Keratinocyte (primary cell): Measurements from ENCODE around the gene STUB1. TPM values are rescaled to one million over a fixed set of nuclear protein-coding genes. Genes with fewer than 3 reads are reported as not detected.

Source experiments
- DNase-seq: peaks from one replicate; pipeline ENCODE4 v3.0.0-alpha.2; 2011; ENCODE audit warnings: low read depth, missing footprints, low spot score
- FAIRE-seq: peaks from 2 replicates; lab custom pipeline; 2011; peaks lifted over from hg19 to GRCh38; lab: Jason Lieb, UNC
- H2AFZ ChIP-seq: 2 replicates; pipeline ENCODE4 v1.6.0; 2012; ENCODE audit warnings: low read length, control low read depth, inconsistent platforms; ENCODE audit not compliant: control insufficient read depth
- H3K27ac ChIP-seq: 2 replicates; pipeline ENCODE4 v1.5.1; 2011; ENCODE audit warnings: low read length; ENCODE audit not compliant: control insufficient read depth, insufficient read depth
- H3K27me3 ChIP-seq: 3 replicates; pipeline ENCODE4 v1.6.0; 2011; ENCODE audit warnings: low read length; ENCODE audit not compliant: control insufficient read depth, insufficient read depth; ENCODE audit errors: extremely low read depth
- H3K36me3 ChIP-seq, 2 experiments: 2 replicates in 1 of 2; 3 replicates in 1 of 2; pipeline ENCODE4 v1.5.1; 2011; ENCODE audit warnings: low read length in 2 of 2, mild to moderate bottlenecking in 1 of 2; ENCODE audit not compliant: control insufficient read depth in 2 of 2, insufficient read depth in 2 of 2; ENCODE audit errors: extremely low read depth in 1 of 2
- H3K4me1 ChIP-seq: 3 replicates; pipeline ENCODE4 v1.5.1; 2011; ENCODE audit warnings: low read length; ENCODE audit not compliant: control insufficient read depth, insufficient read depth; ENCODE audit errors: extremely low read depth
- H3K4me2 ChIP-seq: 3 replicates; pipeline ENCODE4 v1.6.0; 2011; ENCODE audit warnings: low read depth, low read length; ENCODE audit not compliant: control insufficient read depth, insufficient read depth; ENCODE audit errors: extremely low read depth
- H3K4me3 ChIP-seq, 3 experiments: fragments of 200-600 bp in 1 of 3; sonication (generic) in 1 of 3; 2 replicates in 2 of 3; 3 replicates in 1 of 3; pipeline ENCODE4 v1.5.1; 2011 to 2016; ENCODE audit warnings: low read length in 3 of 3, mild to moderate bottlenecking in 3 of 3, control low read depth in 2 of 3, inconsistent platforms in 1 of 3, low read depth in 1 of 3, mixed read lengths in 1 of 3, mixed run types in 1 of 3, moderate library complexity in 1 of 3; ENCODE audit not compliant: control insufficient read depth in 2 of 3, insufficient read depth in 2 of 3; ENCODE audit errors: extremely low read depth in 1 of 3
- H3K79me2 ChIP-seq: 2 replicates; pipeline ENCODE4 v1.6.0; 2012; ENCODE audit warnings: low read length; ENCODE audit not compliant: control insufficient read depth, insufficient read depth
- H3K9ac ChIP-seq: 3 replicates; pipeline ENCODE4 v1.6.0; 2011; ENCODE audit warnings: low read length; ENCODE audit not compliant: control insufficient read depth, insufficient read depth; ENCODE audit errors: extremely low read depth
- H3K9me1 ChIP-seq: 3 replicates; pipeline ENCODE4 v1.6.0; 2011; ENCODE audit warnings: low read length; ENCODE audit not compliant: control insufficient read depth, insufficient read depth; ENCODE audit errors: extremely low read depth
- H3K9me3 ChIP-seq: 2 replicates; pipeline ENCODE4 v1.5.1; 2012; ENCODE audit warnings: low read depth, low read length; ENCODE audit not compliant: control insufficient read depth
- H4K20me1 ChIP-seq: 3 replicates; pipeline ENCODE4 v1.6.0; 2011; ENCODE audit warnings: low read length; ENCODE audit not compliant: control insufficient read depth, insufficient read depth; ENCODE audit errors: extremely low read depth
- EZH2 ChIP-seq: IDR thresholded peaks from one replicate; pipeline ENCODE4 v1.6.1; 2012; ENCODE audit warnings: inconsistent platforms, mild to moderate bottlenecking, low read length, moderate library complexity
- dilution Hi-C: fragments of 300-500 bp; cut with MboI; formaldehyde crosslinking; loops from one replicate; pipeline ENCODE4 v1.7.0; 2020; ENCODE audit warnings: low sequenced_read_pairs; ENCODE audit not compliant: extremely low pct_ligation_motif_present
- polyA plus RNA-seq, 5 experiments: library from polyadenylated mRNA; depleted of rRNA in 3 of 5; stranded (reverse) in 3 of 5; stranded (forward) in 1 of 5; unstranded in 1 of 5; fragments of >200 nt; gene quantifications; 1 replicate in 1 of 5; 2 replicates in 3 of 5; 3 replicates in 1 of 5; pipeline versions ENCODE4 v1.2.1 to v1.2.3, GENCODE V29; 2011 to 2012; ENCODE audit warnings: missing spikeins in 2 of 5, low read depth in 1 of 5, low replicate concordance in 1 of 5
- TF ChIP-seq, protein P1 (sequence below), 3 experiments: IDR thresholded peaks in 1 of 3; conservative IDR thresholded peaks in 1 of 3; optimal IDR thresholded peaks in 1 of 3; 2 replicates in 2 of 3; 3 replicates in 1 of 3; pipeline versions ENCODE3 to v1.5.1; 2011; ENCODE audit warnings: low read length in 3 of 3, mild to moderate bottlenecking in 3 of 3, moderate library complexity in 2 of 3, control low read depth in 1 of 3, inconsistent platforms in 1 of 3; ENCODE audit not compliant: insufficient read depth in 2 of 3; ENCODE audit errors: extremely low read depth in 1 of 3

Gene STUB1
- polyA plus RNA-seq, 1 donor (not counting 4 experiments of a cell fraction or from before 2014, with no cell fraction given), result 124 TPM

DNA sequence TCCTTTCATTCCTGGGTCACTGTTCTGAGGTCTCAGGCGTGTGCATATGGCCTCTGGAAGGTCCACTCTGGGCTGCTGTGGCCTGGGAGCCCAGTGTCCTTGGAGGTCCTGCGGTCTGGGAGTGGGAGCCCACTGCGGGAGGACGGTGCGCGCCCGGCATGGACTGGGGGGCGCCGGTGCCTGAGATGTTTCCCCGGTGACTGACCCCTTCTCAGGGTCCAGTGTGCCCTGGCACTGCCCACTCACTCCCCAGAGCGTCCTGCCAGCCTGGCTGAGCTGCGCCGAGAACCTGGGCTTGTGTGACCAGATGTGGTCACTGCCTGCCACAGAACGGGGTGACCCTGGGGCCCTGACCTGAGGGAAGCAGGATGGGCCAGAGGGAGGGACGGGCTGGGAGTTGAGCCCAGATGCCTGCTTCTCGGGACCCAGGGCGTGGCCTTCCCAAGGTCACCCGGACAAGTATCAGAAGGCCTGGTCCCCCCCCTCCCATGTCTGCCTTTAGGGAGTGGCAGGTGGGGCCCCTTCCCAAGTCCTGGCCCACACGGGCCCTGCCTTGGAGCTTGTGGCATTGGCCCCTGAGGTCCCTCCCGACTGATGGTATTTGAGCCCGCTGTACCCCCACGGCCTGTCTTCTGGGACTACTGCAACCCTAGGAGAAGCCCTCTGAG, 5.9 kb upstream of the STUB1 start:
- Histone ChIP-seq H4K20me1 (no peaks in the 10 kb centered on the region), H3K27ac (no peak overlapping the region), H3K36me3 (peaks cover 17 to 31% of the 10 kb centered on the region in 2 experiments), H3K27me3 (no peaks in the 10 kb centered on the region), H2AFZ (no peak overlapping the region), H3K4me3 (no peak overlapping the region), H3K9me3 (no peaks in the 10 kb centered on the region), H3K9ac (no peak overlapping the region), H3K4me1 (peaks cover 23% of the 10 kb centered on the region), H3K9me1 (no peaks in the 10 kb centered on the region), H3K79me2 (peaks cover 14% of the 10 kb centered on the region), H3K4me2 (no peak overlapping the region)
- FAIRE-seq, result no peak
- DNase-seq, result no peak
- dilution Hi-C loops, result no loop called here
- TF ChIP-seq EZH2, result no peak
- TF ChIP-seq, protein P1, sequence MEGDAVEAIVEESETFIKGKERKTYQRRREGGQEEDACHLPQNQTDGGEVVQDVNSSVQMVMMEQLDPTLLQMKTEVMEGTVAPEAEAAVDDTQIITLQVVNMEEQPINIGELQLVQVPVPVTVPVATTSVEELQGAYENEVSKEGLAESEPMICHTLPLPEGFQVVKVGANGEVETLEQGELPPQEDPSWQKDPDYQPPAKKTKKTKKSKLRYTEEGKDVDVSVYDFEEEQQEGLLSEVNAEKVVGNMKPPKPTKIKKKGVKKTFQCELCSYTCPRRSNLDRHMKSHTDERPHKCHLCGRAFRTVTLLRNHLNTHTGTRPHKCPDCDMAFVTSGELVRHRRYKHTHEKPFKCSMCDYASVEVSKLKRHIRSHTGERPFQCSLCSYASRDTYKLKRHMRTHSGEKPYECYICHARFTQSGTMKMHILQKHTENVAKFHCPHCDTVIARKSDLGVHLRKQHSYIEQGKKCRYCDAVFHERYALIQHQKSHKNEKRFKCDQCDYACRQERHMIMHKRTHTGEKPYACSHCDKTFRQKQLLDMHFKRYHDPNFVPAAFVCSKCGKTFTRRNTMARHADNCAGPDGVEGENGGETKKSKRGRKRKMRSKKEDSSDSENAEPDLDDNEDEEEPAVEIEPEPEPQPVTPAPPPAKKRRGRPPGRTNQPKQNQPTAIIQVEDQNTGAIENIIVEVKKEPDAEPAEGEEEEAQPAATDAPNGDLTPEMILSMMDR (optimal IDR thresholded peaks at IDR 0.05 in 1 of 3, IDR thresholded peaks at IDR 0.05 in 1 of 3, conservative IDR thresholded peaks at IDR 0.05 in 1 of 3; ENCODE audit: extremely low read depth in 1 of 3, insufficient read depth in 2 of 3, low read length in 3 of 3), result no peak

DNA sequence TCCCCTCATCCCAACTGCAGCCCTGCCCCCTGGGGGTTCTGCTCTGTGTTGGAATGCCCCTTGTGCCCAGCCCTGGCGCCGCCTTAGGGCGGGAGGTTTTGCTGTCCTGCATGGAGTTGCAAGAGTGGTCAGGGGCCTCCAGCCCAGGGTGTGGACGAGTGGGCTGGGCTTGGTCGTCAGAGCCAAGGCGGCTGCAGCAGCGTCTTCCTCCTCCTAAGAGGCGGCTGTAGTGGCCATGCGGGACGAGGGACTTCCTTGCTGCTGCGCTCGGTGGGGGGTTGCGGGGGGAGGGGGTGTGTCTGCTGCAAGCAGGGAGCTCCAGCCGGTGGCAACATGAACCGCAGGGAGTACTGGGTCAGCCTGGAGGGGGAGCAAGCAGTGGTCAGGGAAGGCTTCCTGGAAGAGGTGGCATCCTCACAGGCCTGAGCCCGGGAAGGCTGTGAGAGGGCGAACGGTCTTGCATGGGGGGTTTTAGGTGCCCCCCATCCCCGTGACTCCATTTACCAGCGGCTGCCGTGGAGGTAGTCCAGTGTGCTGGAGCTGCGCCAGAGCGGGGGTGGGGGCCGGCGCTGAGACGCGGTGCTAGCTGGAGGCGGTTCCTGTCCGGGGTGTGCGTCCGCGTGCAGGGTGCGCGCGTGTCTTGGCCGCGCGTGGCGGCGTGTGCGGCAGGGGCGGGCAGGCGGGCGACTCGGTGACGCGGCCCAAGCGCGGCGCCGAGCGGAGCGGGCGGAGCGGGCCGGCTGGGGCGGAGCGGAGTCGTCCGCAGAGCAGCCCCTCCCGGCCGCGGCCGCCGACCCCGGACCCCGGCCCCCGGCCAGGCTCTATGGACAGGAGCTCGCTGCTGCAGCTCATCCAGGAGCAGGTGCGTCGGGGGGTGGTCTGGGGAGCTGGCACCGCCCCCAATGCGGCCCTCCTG, 5.0 kb upstream of the STUB1 start, which contains the start of gene RHBDL1:
TSS of gene RHBDL1 (plus strand) at position 704 of the 916 bp plus-strand sequence. CDS start at position 824, 120 bp downstream.
- no peak for FAIRE-seq
- peaks cover 10 to 28% of the 10 kb centered on the region in 2 experiments for H3K36me3 ChIP-seq
- peak within 1 kb of the TSS; percentile 47 for H3K9ac ChIP-seq
- peak within 1 kb of the TSS; percentile 47 for H3K27ac ChIP-seq
- H3K9me3 ChIP-seq, result no peaks in the 10 kb centered on the region
- H3K4me2 ChIP-seq, result peak within 1 kb of the TSS; percentile 79
- H3K79me2 ChIP-seq, result peaks cover 7% of the 10 kb centered on the region
- dilution Hi-C loops, result no loop called here
- H3K4me1 ChIP-seq, result peaks cover 23% of the 10 kb centered on the region
- TF ChIP-seq, protein P1 (optimal IDR thresholded peaks at IDR 0.05 in 1 of 3, IDR thresholded peaks at IDR 0.05 in 1 of 3, conservative IDR thresholded peaks at IDR 0.05 in 1 of 3; ENCODE audit: extremely low read depth in 1 of 3, insufficient read depth in 2 of 3, low read length in 3 of 3), result no peak
- no peak for TF ChIP-seq EZH2
- DNase-seq, result no peak
- H3K9me1 ChIP-seq, result no peaks in the 10 kb centered on the region
- H2AFZ ChIP-seq, result no peak within 1 kb of the TSS
- H3K4me3 ChIP-seq, result peak within 1 kb of the TSS in 1 of 3 experiments; percentile 37
- no peaks in the 10 kb centered on the region for H4K20me1 ChIP-seq
- no peaks in the 10 kb centered on the region for H3K27me3 ChIP-seq
